Pancreas (tissue), 10 donors: ENCODE data around the gene TP63. TPM values are rescaled to one million over a fixed set of nuclear protein-coding genes. Genes with fewer than 3 reads are reported as not detected.

Source experiments
- ATAC-seq, 4 donors: fragments of 200-7000 bp; cut with Tn5 transposase; one replicate each; pipeline versions ENCODE4 v1.8.0 to v1.9.1; 2020; ENCODE audit warnings: mild to moderate bottlenecking in 4 of 4, moderate library complexity in 4 of 4
- DNase-seq, 6 donors: peaks; one replicate each; pipeline ENCODE4 v3.0.0-alpha.2; 2020
- FAIRE-seq: peaks from 2 replicates; lab custom pipeline; 2012; peaks lifted over from hg19 to GRCh38; lab: Jason Lieb, UNC
- H3K27ac ChIP-seq, 4 donors: fragments of 200-600 bp; sonication (generic); 1 replicate in 3 of 4; 2 replicates in 1 of 4; pipeline versions ENCODE4 v1.5.0 to v1.8.0; 2020
- H3K27me3 ChIP-seq, 4 donors: fragments of 200-600 bp; one replicate each; pipeline ENCODE4 v1.8.0; 2021
- H3K36me3 ChIP-seq, 3 donors: fragments of 200-600 bp; sonication (generic) in 1 of 3; one replicate each; pipeline versions ENCODE4 v1.5.0 to v1.8.0; 2020 to 2021
- H3K4me1 ChIP-seq, 3 donors: fragments of 200-600 bp; one replicate each; pipeline ENCODE4 v1.8.0; 2021
- H3K4me3 ChIP-seq, 4 donors: fragments of 200-600 bp; sonication (generic) in 2 of 4; one replicate each; pipeline versions ENCODE4 v1.5.0 to v1.8.0; 2020 to 2021
- H3K9me3 ChIP-seq, 4 donors: fragments of 200-600 bp; one replicate each; pipeline ENCODE4 v1.8.0; 2021
- WGBS, 2 donors: extraction: QIAGEN DNeasy Blood & Tissue Kit; methylation state at CpG; one replicate each; pipeline ENCODE4 v1.1.7; 2013; 5-methylcytosine and 5-hydroxymethylcytosine counted together
- intact Hi-C, 3 donors: fragments of 100-400 bp; cut with DNase I; formaldehyde crosslinking; loops; one replicate each; pipeline versions ENCODE4 v1.11.1 to v1.14.2; 2022
- polyA plus RNA-seq, 2 donors: library from polyadenylated mRNA; stranded (reverse); fragments of 200-250 nt; gene quantifications; one replicate each; pipeline ENCODE4 v1.2.3, GENCODE V29; 2013
- total RNA-seq, 6 donors: library from RNA; stranded (reverse); fragmentation: NEBNext Ultra II Directional in 4 of 6; extraction: Animal tissue kit (Norgen Biotek cat#: 25700) in 4 of 6; gene quantifications; one replicate each; pipeline versions ENCODE4 v1.2.1 to v1.2.4, GENCODE V29; 2021 to 2023
- TF ChIP-seq, protein P1 (sequence below), 4 donors: fragments of 200-600 bp; sonication (generic) in 3 of 4; IDR thresholded peaks; one replicate each; pipeline versions ENCODE4 v1.5.0 to v1.8.0; 2021; ENCODE audit warnings: antibody characterized with exemption in 4 of 4
- donor health status: healthy with polysubstance abuse.
- donor health status: DM: no; HTN: no; CAD: no; lungs with moderate emphysema.
- donor health status: DM: no; HTN: no; CAD: no.
- donor health status: control.
- donor health status: control.
- donor health status: Bipolar disorder and iron deficiency.
- donor health status: DM: yes; HTN: yes; CAD: no.
- donor health status: DM: no; HTN: no; CAD: no.
- donor health status: DM: no; HTN: no; CAD: no.
- donor health status: DM: yes; HTN: yes; CAD: no.

TP63 gene
- total and polyA plus RNA-seq, 8 donors, result 0.02 to 0.47 (median 0.06) TPM; not detected in 3

DNA sequence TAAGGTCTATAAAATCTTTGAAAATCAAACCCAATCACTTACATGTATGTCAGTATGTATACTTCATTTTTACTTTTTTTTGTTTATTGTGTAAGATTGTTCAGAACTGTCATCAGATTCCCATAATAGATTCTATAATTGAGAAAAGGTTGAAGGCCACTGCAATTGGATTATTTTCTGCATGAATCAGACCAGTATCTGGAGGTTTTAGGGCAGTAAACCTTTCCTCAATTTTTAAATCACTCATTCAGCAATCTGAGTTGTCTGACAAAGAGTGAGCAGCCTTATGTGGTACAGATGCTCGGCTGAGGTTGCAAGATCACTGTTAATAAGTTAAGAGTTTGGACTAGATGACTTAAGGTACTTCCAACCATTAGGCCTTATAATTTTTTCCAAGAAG lies 96.0 kb downstream of the TP63 start:
- Histone ChIP-seq H3K9me3 (no peaks in the 10 kb centered on the region), H3K4me3 (no peak overlapping the region), H3K27ac (no peak overlapping the region), H3K36me3 (no peaks in the 10 kb centered on the region), H3K4me1 (no peaks in the 10 kb centered on the region), H3K27me3 (no peaks in the 10 kb centered on the region)
- 81 to 94% methylated on average over 1 of the region's 1 CpG for WGBS, 2 donors
- ATAC-seq, result no peak
- FAIRE-seq, result no peak
- DNase-seq, result no peak
- TF ChIP-seq, protein P1, sequence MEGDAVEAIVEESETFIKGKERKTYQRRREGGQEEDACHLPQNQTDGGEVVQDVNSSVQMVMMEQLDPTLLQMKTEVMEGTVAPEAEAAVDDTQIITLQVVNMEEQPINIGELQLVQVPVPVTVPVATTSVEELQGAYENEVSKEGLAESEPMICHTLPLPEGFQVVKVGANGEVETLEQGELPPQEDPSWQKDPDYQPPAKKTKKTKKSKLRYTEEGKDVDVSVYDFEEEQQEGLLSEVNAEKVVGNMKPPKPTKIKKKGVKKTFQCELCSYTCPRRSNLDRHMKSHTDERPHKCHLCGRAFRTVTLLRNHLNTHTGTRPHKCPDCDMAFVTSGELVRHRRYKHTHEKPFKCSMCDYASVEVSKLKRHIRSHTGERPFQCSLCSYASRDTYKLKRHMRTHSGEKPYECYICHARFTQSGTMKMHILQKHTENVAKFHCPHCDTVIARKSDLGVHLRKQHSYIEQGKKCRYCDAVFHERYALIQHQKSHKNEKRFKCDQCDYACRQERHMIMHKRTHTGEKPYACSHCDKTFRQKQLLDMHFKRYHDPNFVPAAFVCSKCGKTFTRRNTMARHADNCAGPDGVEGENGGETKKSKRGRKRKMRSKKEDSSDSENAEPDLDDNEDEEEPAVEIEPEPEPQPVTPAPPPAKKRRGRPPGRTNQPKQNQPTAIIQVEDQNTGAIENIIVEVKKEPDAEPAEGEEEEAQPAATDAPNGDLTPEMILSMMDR (IDR thresholded peaks at IDR 0.05), result no peak
- intact Hi-C loops, result no loop called here

GRCh38 chr3:189727898-189728297 lies 96.7 kb downstream of the TP63 start:
- 61 to 70% methylated on average over 4 of the region's 4 CpGs for WGBS, 2 donors
- intact Hi-C loops, result no loop called here
- ATAC-seq, result no peak
- Histone ChIP-seq H3K4me1 (no peaks in the 10 kb centered on the region), H3K4me3 (no peak overlapping the region), H3K27me3 (no peaks in the 10 kb centered on the region), H3K9me3 (no peaks in the 10 kb centered on the region), H3K27ac (no peak overlapping the region), H3K36me3 (no peaks in the 10 kb centered on the region)
- FAIRE-seq, result no peak
- no peak for DNase-seq
- TF ChIP-seq, protein P1 (IDR thresholded peaks at IDR 0.05), result no peak

DNA sequence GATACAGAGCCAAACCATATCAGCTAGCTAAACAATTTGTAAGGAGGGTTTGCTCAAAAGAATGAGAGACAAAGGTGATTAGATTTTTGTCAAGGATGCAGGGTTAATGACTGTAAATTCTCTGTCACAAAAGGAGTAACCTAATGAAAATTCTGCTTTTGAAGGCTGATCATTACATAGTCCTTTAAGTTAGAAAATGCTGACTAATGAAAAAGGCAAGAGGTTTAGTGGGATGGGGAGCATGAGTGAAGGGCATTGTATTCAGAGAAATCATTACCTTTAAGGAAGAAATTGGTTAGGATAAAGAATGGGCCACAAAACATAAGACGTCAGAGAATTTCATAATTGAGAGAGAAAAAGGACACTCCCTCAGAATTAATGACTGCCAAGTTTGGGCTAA lies 97.7 kb downstream of the TP63 start:
- TF ChIP-seq, protein P1 (IDR thresholded peaks at IDR 0.05), result no peak
- H3K27me3 ChIP-seq, result no peaks in the 10 kb centered on the region
- H3K4me3 ChIP-seq, result no peak overlapping the region
- ATAC-seq (no peak), FAIRE-seq (no peak), DNase-seq (no peak)
- H3K27ac ChIP-seq, result no peak overlapping the region
- WGBS, 2 donors, result 36 to 55% methylated on average over 1 of the region's 1 CpG
- no peaks in the 10 kb centered on the region for H3K9me3 ChIP-seq
- intact Hi-C loops, result no loop called here
- H3K4me1 ChIP-seq, result no peaks in the 10 kb centered on the region
- H3K36me3 ChIP-seq, result no peaks in the 10 kb centered on the region

DNA sequence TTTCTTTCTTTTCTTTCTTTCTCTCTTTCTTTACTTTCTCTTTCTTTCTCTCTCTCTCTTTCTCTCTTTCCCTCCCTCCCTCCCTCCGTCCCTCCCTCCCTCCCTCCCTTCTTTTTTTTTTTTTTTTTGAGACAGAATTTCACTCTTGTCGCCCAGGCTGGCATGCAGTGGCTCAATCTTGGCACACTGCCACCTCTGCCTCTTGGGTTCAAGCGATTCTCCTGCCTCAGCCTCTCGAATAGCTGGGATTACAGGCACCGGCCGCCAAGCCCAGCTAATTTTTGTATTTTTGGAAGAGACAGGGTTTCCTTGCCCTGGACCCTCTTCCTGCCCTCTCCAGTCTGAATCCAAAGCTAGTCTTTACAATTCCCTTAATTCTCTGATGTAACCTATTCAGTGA lies 102.9 kb downstream of the TP63 start:
- FAIRE-seq, result no peak
- no peaks in the 10 kb centered on the region for H3K27me3 ChIP-seq
- 65 to 77% methylated on average over 6 of the region's 6 CpGs for WGBS, 2 donors
- DNase-seq, result peak in 1 of 6 donors; percentile 30
- TF ChIP-seq, protein P1 (IDR thresholded peaks at IDR 0.05), result no peak
- H3K4me3 ChIP-seq, result no peak overlapping the region
- H3K9me3 ChIP-seq, result no peaks in the 10 kb centered on the region
- no peak for ATAC-seq
- no peak overlapping the region for H3K27ac ChIP-seq
- H3K4me1 ChIP-seq, result no peaks in the 10 kb centered on the region
- no peaks in the 10 kb centered on the region for H3K36me3 ChIP-seq
- intact Hi-C loops, result no loop called here

DNA sequence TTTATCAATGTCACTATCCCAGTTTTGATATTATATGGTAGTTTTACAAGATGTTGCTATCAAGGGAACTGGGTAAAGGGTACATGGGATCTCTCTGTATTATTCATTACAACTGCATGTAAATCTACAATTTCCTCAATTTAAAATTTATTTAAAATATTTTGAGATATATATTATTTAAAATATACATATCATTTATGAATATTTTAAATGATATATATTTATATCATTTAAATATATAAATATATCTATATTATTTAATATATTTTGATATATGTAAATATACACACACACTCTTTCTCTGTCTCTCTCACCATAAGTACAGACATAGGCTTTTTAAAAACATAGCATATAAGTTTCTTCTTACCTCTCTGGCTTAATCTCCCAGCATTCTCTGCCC lies 104.7 kb downstream of the TP63 start:
- H3K4me1 ChIP-seq, result no peaks in the 10 kb centered on the region
- DNase-seq, result no peak
- peak; percentile 75 for FAIRE-seq
- H3K27me3 ChIP-seq, result no peaks in the 10 kb centered on the region
- H3K27ac ChIP-seq, result no peak overlapping the region
- no peaks in the 10 kb centered on the region for H3K36me3 ChIP-seq
- TF ChIP-seq, protein P1 (IDR thresholded peaks at IDR 0.05), result no peak
- intact Hi-C loops, result no loop called here
- H3K9me3 ChIP-seq, result no peaks in the 10 kb centered on the region
- ATAC-seq, result no peak
- H3K4me3 ChIP-seq, result no peak overlapping the region
